Hematopoietic multipotent progenitor cell treated with erythropoietin and hydrocortisone succinate and interleukin-3 and kit ligand, for 4 days (in vitro differentiated cells): ENCODE measurements around the gene ZMAT2.
"Not testable (repeated sequence)": the region's sequence is repeated elsewhere in the genome, so short reads cannot be mapped to it uniquely, and the experiment has no call there.

Source experiments
- DNase-seq: peaks from one replicate; pipeline ENCODE4 v3.0.0-alpha.2; 2015

Gene ZMAT2

GRCh38 chr5:140710899-140711552, 10.8 kb downstream of the ZMAT2 start:
- peak; percentile 98 for DNase-seq

DNA sequence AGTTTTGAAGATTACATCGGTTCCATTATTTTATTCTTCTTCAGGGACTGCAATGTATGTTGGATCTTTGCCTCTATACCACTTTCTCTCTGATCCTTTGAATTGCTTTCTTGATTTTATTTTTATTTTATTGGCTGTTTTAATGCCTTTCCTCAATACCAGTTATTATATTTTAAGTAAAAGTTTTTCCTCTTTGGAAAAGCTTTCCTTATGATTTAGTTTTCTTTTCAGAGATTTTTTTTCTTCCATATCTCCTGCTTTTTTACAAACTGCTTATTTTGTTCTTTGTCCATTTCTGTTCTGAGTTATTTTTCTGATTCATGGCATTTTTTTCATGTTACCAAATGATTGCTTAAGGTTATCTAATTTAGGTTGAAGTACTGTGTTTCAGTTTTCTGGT, 11.5 kb downstream of the ZMAT2 start:
- DNase-seq = no peak

DNA sequence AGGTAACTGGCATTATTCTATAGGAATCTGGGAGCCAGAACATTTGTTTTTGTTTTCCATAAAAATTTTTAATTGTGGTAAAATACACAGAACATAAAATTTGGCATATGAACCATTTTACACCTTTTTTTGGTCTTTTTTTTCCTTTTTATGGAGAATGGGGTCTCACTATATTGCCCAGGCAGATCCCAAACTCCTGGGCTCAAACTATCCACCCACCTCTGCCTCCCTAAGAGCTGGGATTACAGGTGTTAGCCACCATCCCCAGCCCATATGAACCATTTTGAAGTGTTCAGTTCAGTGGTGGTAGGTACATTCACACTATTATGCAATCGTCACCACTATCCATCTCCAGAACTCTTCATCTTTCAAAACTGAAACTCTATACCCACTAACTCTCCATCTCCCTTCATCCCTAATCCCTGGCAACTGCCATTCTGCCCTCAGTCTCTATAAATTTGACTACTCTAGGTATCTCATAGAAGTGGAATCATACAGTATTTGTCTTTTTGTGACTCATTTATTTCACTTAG, 13.4 kb downstream of the ZMAT2 start:
- DNase-seq = no peak

DNA sequence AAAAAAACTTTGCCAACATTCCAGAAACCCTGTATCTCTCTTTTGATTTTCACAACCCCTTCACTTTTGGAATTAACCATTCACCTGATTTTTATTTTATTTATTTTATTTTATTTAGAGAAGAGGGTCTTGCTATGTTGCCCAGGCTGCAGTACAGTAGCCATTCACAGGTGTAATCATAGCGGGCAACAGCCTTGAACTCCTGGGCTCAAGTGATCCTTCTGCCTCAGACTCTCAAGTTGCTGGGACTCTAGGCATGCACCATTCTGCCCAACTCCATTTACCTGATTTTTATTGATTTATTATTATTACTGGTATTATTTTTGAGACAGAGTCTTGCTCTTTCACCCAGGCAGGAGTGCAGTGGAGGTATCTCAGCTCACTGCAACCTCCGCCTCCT, 16.0 kb downstream of the ZMAT2 start:
- DNase-seq = not testable (repeated sequence)

GRCh38 chr5:140718266-140718592, 18.0 kb downstream of the ZMAT2 start:
- no peak for DNase-seq

DNA sequence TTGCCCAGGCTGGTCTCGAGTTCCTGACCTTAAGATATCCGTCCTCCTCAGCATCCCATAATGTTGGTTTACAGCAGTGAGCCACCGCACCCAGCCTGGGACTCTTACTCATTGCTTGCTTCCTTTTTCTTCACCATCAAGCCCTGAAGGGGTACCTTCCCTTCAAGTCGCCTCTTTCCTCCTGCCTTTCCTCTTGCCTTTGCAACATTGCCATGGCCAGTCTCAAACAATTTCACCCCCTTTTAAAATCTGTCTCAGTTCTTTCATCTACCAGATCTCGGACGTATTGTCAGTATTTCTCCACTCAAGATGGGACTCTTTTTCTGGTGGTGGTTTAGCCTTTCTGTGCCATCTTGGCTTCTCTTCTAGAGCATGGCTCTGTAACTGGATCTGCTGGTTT, 20.5 kb downstream of the ZMAT2 start:
- DNase-seq = not testable (repeated sequence)

DNA sequence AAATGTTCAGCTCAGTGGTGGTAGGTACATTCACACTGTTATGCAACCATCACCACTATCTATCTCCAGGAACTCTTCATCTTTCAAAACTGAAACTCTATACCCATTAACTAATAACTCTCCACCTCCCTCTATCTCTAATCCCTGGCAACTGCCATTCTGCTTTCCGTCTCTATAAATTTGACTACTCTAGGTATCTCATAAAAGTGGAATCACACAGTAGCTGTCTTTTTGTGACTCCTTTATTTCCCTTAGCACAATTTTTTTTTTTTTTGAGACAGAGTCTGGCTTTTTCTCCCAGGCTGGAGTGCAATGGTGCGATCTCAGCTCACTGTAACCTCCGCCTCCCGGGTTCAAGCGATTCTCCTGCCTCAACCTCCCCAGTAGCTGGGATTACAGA, 21.1 kb downstream of the ZMAT2 start:
- DNase-seq = not testable (repeated sequence)

DNA sequence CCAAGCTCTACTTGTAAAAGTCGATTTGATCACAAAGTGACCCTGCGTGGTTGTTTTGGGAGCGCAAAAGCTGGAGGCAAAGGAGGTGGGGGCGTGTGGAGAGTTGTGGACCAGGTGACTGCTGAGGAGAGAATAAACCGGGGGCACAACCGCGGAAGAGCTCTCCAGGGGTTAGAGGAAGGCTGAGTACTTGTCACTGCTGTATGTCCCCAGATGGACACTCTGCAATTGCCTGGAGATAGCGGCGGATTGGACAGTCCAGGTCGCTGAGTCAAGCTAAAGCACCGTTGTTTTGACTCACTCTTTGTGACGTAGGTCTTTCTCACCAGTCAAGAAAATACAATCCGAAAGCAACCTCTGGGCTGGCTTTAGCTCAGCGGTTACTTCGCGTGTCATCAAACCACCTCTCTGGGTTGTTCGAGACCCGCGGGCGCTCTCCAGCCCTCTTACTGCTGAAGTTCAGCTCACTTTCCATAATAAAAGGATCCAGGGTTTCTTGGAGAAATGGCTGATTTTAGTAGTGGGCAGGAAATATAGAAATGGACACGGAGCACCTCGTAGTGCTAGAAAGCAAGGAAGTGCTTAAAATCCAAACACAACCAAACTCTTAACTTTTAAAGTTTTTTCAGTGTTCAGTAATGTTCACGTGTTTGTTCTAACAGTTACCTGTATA, 25.7 kb downstream of the ZMAT2 start:
- DNase-seq = peak; percentile 80

DNA sequence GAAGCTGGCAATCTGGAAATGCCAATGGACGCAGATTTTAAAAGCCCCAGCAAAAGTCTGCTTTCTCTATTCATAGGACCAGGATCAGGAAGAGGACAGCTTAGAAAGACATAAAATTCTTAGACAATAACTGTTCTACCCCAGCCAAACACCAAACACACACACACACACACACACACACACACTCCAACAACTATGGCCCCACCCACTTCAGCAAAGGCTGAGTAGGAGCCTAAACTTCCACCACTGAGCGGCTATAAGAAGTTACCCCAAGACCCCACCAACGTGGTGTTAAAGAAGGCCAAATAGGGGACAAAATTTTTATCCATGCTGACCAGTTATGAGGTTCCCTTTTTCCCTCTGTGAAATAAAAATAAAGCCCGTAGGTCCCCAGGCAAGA, 32.9 kb downstream of the ZMAT2 start:
- no peak for DNase-seq

GRCh38 chr5:140734354-140734753, 34.1 kb downstream of the ZMAT2 start:
- DNase-seq = no peak

DNA sequence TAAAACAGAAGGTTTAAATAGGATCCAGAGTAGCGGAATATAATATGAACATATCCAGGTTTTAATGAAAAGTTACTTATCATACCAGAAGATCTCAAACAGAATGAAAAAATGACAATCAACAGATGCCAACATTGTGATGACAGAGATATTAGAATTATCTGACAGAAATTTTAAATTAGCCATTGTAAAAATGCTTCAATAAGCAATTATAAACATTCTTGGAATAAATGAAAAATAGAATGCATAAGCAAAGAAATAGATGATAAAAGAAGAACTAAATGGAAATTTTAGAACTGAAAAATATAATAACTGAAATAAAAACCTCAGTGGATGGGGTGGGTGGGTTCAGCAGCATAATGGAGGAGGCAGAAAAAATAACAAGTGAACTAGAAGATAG, 37.2 kb downstream of the ZMAT2 start:
- DNase-seq = no peak

DNA sequence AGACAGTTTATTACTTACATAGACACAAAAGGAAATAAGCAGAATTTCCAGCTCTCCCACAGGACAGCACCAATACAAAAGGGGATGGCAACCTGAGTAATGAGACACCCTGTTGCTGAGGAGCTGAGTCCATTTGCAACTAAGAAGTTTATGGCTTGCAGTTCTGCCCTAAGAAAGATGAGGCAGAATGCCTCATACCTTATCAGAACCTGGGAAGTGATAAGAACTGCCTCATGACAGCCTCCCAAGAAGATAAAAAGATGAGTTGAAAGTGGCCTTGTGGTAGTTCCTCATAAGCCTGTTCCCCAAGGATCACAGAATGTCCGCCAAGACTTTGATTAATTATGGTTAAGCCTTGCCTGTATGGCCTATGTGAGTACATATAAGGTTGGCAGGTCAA, 41.7 kb downstream of the ZMAT2 start:
- no peak for DNase-seq

DNA sequence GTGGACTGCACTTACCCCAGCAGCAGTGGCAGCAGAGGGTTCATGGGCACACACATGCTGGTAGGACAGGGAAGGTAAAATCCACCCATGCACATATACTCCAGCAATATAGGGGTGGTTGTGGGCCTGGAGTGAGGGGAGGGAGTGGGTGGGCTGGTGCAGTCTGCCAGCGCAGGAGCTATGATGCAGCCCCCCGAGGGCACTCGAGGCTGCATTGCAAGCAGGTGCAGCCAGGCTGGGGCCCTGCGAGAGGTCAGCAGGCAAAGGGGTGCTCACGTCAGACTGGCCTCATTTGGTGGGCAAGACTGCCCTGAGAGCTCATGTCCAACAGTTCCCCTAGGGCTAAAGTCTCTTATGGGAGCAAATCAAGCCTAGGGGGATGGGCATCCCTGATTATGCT, 53.3 kb downstream of the ZMAT2 start:
- DNase-seq = no peak
